H1 (cell line): ENCODE measurements around the gene POU6F2. TPM values are rescaled to one million over a fixed set of nuclear protein-coding genes. Genes with fewer than 3 reads are reported as not detected.

Experiments
- CTCF ChIA-PET: fragments of 300-600 bp; sonication (Branson Sonifier 250); formaldehyde crosslinking; loops from one replicate; lab custom pipeline; 2021; ENCODE audit not compliant: partially characterized antibody; lab: Charles Lee
- POLR2A ChIA-PET: fragments of 300-600 bp; sonication (Branson Sonifier 250); formaldehyde crosslinking; loops from one replicate; lab custom pipeline; 2021; ENCODE audit warnings: inconsistent platforms; ENCODE audit not compliant: partially characterized antibody; lab: Charles Lee
- DNase-seq, 2 experiments: peaks; one replicate each; pipeline versions ENCODE4 v3.0.0 to v3.0.0-alpha.2; 2010 to 2022; ENCODE audit warnings: low spot score in 2 of 2, low read depth in 1 of 2, mixed read lengths in 1 of 2
- FAIRE-seq: peaks from 2 replicates; lab custom pipeline; 2011; peaks lifted over from hg19 to GRCh38; lab: Jason Lieb, UNC
- H2AFZ ChIP-seq: 2 replicates; pipeline ENCODE4 v1.8.1; 2012; ENCODE audit warnings: low read length, inconsistent platforms
- H2AK5ac ChIP-seq: 2 replicates; pipeline ENCODE4 v1.6.1; 2013; ENCODE audit warnings: low read depth, low read length
- H2BK120ac ChIP-seq: replicated peaks from 2 replicates; pipeline ENCODE3; 2013; ENCODE audit warnings: low read depth, low read length, inconsistent platforms
- H2BK12ac ChIP-seq: 2 replicates; pipeline ENCODE4 v1.6.1; 2013; ENCODE audit warnings: low read depth, low read length
- H2BK15ac ChIP-seq: 2 replicates; pipeline ENCODE4 v1.6.1; 2013; ENCODE audit warnings: low read length
- H2BK20ac ChIP-seq: 2 replicates; pipeline ENCODE4 v1.6.1; 2013; ENCODE audit warnings: low read length
- H2BK5ac ChIP-seq: 2 replicates; pipeline ENCODE4 v1.6.1; 2013; ENCODE audit warnings: low read depth, low read length
- H3K14ac ChIP-seq: 2 replicates; pipeline ENCODE4 v1.6.1; 2013; ENCODE audit warnings: inconsistent platforms; ENCODE audit not compliant: insufficient read length
- H3K18ac ChIP-seq: 2 replicates; pipeline ENCODE4 v1.6.1; 2013; ENCODE audit warnings: low read length; ENCODE audit errors: extremely low read depth
- H3K23ac ChIP-seq: 2 replicates; pipeline ENCODE4 v1.6.1; 2013; ENCODE audit warnings: inconsistent platforms; ENCODE audit not compliant: insufficient read length
- H3K23me2 ChIP-seq: 2 replicates; pipeline ENCODE4 v1.6.1; 2013; ENCODE audit warnings: low read depth, low read length
- H3K27ac ChIP-seq: 2 replicates; pipeline ENCODE4 v1.6.1; 2011; ENCODE audit warnings: low read depth, low read length, inconsistent platforms
- H3K27me3 ChIP-seq, 4 experiments: replicated peaks in 1 of 4; 1 replicate in 1 of 4; 2 replicates in 3 of 4; pipeline versions ENCODE4 v1.6.1 to v1.8.1; 2011 to 2013; ENCODE audit warnings: low read length in 3 of 4, mild to moderate bottlenecking in 3 of 4, inconsistent platforms in 2 of 4, mixed read lengths in 2 of 4, moderate library complexity in 1 of 4; ENCODE audit not compliant: control insufficient read depth in 3 of 4, insufficient read depth in 3 of 4; ENCODE audit errors: extremely low read depth in 1 of 4
- H3K36me3 ChIP-seq, 4 experiments: 2 replicates each; pipeline versions ENCODE4 v1.6.1 to v1.8.1; 2011 to 2013; ENCODE audit warnings: mild to moderate bottlenecking in 4 of 4, low read length in 3 of 4, moderate library complexity in 2 of 4, control low read depth in 1 of 4, inconsistent platforms in 1 of 4; ENCODE audit not compliant: insufficient read depth in 4 of 4, control insufficient read depth in 2 of 4
- H3K4ac ChIP-seq: replicated peaks from 2 replicates; pipeline ENCODE3; 2013; ENCODE audit warnings: low read length, low read depth, mixed read lengths, inconsistent platforms; ENCODE audit not compliant: insufficient read length
- H3K4me1 ChIP-seq, 4 experiments: replicated peaks in 1 of 4; 1 replicate in 1 of 4; 2 replicates in 3 of 4; pipeline versions ENCODE4 v1.6.1 to v1.8.1; 2011 to 2013; ENCODE audit warnings: low read length in 3 of 4, inconsistent platforms in 2 of 4, mixed read lengths in 1 of 4; ENCODE audit not compliant: insufficient read depth in 4 of 4, control insufficient read depth in 3 of 4
- H3K4me2 ChIP-seq, 2 experiments: 2 replicates each; pipeline versions ENCODE4 v1.6.1 to v1.8.1; 2011 to 2013; ENCODE audit warnings: low read depth in 2 of 2, low read length in 2 of 2, control low read depth in 1 of 2, inconsistent platforms in 1 of 2, mild to moderate bottlenecking in 1 of 2; ENCODE audit not compliant: insufficient read depth in 1 of 2
- H3K4me3 ChIP-seq, 4 experiments: fragments of 200-600, 300-600 bp in 1 of 4; sonication (generic), shearing (Covaris generic), sonication (Bioruptor Twin) in 1 of 4; 2 replicates each; pipeline versions ENCODE4 v1.5.1 to v1.8.1; 2011 to 2016; ENCODE audit warnings: low read length in 4 of 4, low read depth in 3 of 4, control low read depth in 2 of 4, inconsistent platforms in 2 of 4, mild to moderate bottlenecking in 2 of 4, mixed read lengths in 1 of 4, moderate library complexity in 1 of 4; ENCODE audit not compliant: insufficient read depth in 2 of 4; ENCODE audit errors: extremely low read depth in 1 of 4
- H3K56ac ChIP-seq: replicated peaks from 2 replicates; pipeline ENCODE3; 2013; ENCODE audit warnings: low read depth, mild to moderate bottlenecking, mixed read lengths, low read length, inconsistent platforms; ENCODE audit not compliant: insufficient read length
- H3K79me1 ChIP-seq: 2 replicates; pipeline ENCODE4 v1.6.1; 2013; ENCODE audit warnings: low read depth, low read length, control low read depth
- H3K79me2 ChIP-seq, 2 experiments: 2 replicates each; pipeline versions ENCODE4 v1.6.1 to v1.8.1; 2012 to 2013; ENCODE audit warnings: low read length in 2 of 2, mild to moderate bottlenecking in 2 of 2, inconsistent platforms in 1 of 2; ENCODE audit not compliant: insufficient read depth in 2 of 2, control insufficient read depth in 1 of 2
- H3K9ac ChIP-seq, 4 experiments: replicated peaks in 1 of 4; 1 replicate in 1 of 4; 2 replicates in 3 of 4; pipeline versions ENCODE4 v1.6.1 to v1.8.1; 2011 to 2013; ENCODE audit warnings: low read depth in 3 of 4, low read length in 3 of 4, control low read depth in 2 of 4, mild to moderate bottlenecking in 2 of 4, moderate library complexity in 2 of 4, inconsistent platforms in 1 of 4; ENCODE audit errors: extremely low read depth in 1 of 4
- H3K9me3 ChIP-seq, 2 experiments: 2 replicates each; pipeline versions ENCODE4 v1.6.1 to v1.8.1; 2012 to 2013; ENCODE audit warnings: mild to moderate bottlenecking in 2 of 2, moderate library complexity in 2 of 2, control low read depth in 1 of 2, inconsistent platforms in 1 of 2, low read depth in 1 of 2, low read length in 1 of 2, mixed read lengths in 1 of 2; ENCODE audit not compliant: insufficient read depth in 2 of 2
- H4K20me1 ChIP-seq, 2 experiments: replicated peaks in 1 of 2; 2 replicates each; pipeline versions ENCODE3 to v1.8.1; 2011 to 2013; ENCODE audit warnings: inconsistent platforms in 2 of 2, low read length in 2 of 2, mild to moderate bottlenecking in 1 of 2; ENCODE audit not compliant: insufficient read depth in 2 of 2, control insufficient read depth in 1 of 2
- H4K5ac ChIP-seq: 2 replicates; pipeline ENCODE4 v1.6.1; 2013; ENCODE audit warnings: low read length, low read depth, mixed read lengths, inconsistent platforms; ENCODE audit not compliant: insufficient read length
- H4K8ac ChIP-seq: 2 replicates; pipeline ENCODE4 v1.8.0; 2013; ENCODE audit warnings: mild to moderate bottlenecking, moderate library complexity, low read length, inconsistent platforms; ENCODE audit not compliant: insufficient read depth; ENCODE audit errors: extremely low read depth
- H4K91ac ChIP-seq: replicated peaks from 2 replicates; pipeline ENCODE3; 2013; ENCODE audit warnings: low read length, mixed read lengths, inconsistent platforms; ENCODE audit not compliant: insufficient read length
- BACH1 ChIP-seq: IDR thresholded peaks from 2 replicates; pipeline ENCODE4 v1.6.1; 2012; ENCODE audit warnings: low read length, improper control_type of control experiment
- CEBPB ChIP-seq: IDR thresholded peaks from 2 replicates; pipeline ENCODE4 v1.6.1; 2012; ENCODE audit warnings: low read depth, low read length
- CHD2 ChIP-seq: IDR thresholded peaks from 2 replicates; pipeline ENCODE4 v1.6.1; 2012; ENCODE audit warnings: low read length, improper control_type of control experiment
- KDM4A ChIP-seq: IDR thresholded peaks from one replicate; pipeline ENCODE4 v1.7.1; 2012; ENCODE audit warnings: low read depth, mild to moderate bottlenecking, moderate library complexity, low read length, inconsistent platforms; ENCODE audit not compliant: severe bottlenecking
- MAFK ChIP-seq: IDR thresholded peaks from 2 replicates; pipeline ENCODE4 v1.6.1; 2012; ENCODE audit warnings: low read depth, mild to moderate bottlenecking, improper control_type of control experiment, low read length
- RAD21 ChIP-seq, 2 experiments: IDR thresholded peaks in 1 of 2; conservative IDR thresholded peaks in 1 of 2; 2 replicates each; pipeline ENCODE4 v1.6.1; 2011; ENCODE audit warnings: low read depth in 2 of 2, low read length in 2 of 2, improper control_type of control experiment in 1 of 2, inconsistent platforms in 1 of 2, mild to moderate bottlenecking in 1 of 2, moderate library complexity in 1 of 2
- TEAD4 ChIP-seq: IDR thresholded peaks from 2 replicates; pipeline ENCODE4 v1.6.1; 2012; ENCODE audit warnings: low read depth, low read length, inconsistent platforms, mixed read lengths
- YY1 ChIP-seq: IDR thresholded peaks from 2 replicates; pipeline ENCODE4 v1.6.1; 2011; ENCODE audit warnings: low read depth, mild to moderate bottlenecking, low read length
- WGBS, 2 experiments: shearing (Covaris generic) in 1 of 2; methylation state at CpG; one replicate each; pipeline versions ENCODE4 v1.1.6 to v1.1.7; 2013 to 2015; ENCODE audit warnings: low lambda C conversion rate in 2 of 2, mixed read lengths in 2 of 2, inconsistent platforms in 1 of 2, low coverage in 1 of 2, missing lambda C conversion rate in 1 of 2; ENCODE audit not compliant: insufficient replicate concordance in 2 of 2, insufficient coverage in 1 of 2, insufficient read length in 1 of 2; ENCODE audit errors: extremely low coverage in 1 of 2, missing lambda C conversion rate in 1 of 2; 5-methylcytosine and 5-hydroxymethylcytosine counted together
- polyA plus RNA-seq, 7 experiments: library from polyadenylated mRNA; depleted of rRNA in 3 of 7; stranded (reverse) in 5 of 7; unstranded in 2 of 7; fragments of >200 nt in 5 of 7; fragments of 200-250 nt in 2 of 7; gene quantifications; 1 replicate in 5 of 7; 2 replicates in 1 of 7; 4 replicates in 1 of 7; pipeline versions ENCODE4 v1.2.1 to v1.2.3, GENCODE V29; 2011 to 2013; ENCODE audit warnings: missing spikeins in 2 of 7, mixed read lengths in 2 of 7
- total RNA-seq: library from RNA; stranded (reverse); fragmentation: NEBNext Ultra II Directional; extraction: Animal tissue kit (Norgen Biotek cat#: 25700); gene quantifications from 2 replicates; pipeline ENCODE4 v1.2.1, GENCODE V29; 2021
- TF ChIP-seq, protein P1 (sequence below), 3 experiments: IDR thresholded peaks; 1 replicate in 2 of 3; 2 replicates in 1 of 3; pipeline versions ENCODE4 v1.5.1 to v1.6.1; 2011; ENCODE audit warnings: low read length in 3 of 3, mild to moderate bottlenecking in 3 of 3, inconsistent platforms in 2 of 3, low read depth in 1 of 3, moderate library complexity in 1 of 3; ENCODE audit not compliant: insufficient read depth in 1 of 3; ENCODE audit errors: control extremely low read depth in 1 of 3

The POU6F2 gene
- total and polyA plus RNA-seq, 2 of the 8 experiments (the other 6 are each of a cell fraction or from before 2014, with no cell fraction given): 1.1 to 2.0 TPM

DNA sequence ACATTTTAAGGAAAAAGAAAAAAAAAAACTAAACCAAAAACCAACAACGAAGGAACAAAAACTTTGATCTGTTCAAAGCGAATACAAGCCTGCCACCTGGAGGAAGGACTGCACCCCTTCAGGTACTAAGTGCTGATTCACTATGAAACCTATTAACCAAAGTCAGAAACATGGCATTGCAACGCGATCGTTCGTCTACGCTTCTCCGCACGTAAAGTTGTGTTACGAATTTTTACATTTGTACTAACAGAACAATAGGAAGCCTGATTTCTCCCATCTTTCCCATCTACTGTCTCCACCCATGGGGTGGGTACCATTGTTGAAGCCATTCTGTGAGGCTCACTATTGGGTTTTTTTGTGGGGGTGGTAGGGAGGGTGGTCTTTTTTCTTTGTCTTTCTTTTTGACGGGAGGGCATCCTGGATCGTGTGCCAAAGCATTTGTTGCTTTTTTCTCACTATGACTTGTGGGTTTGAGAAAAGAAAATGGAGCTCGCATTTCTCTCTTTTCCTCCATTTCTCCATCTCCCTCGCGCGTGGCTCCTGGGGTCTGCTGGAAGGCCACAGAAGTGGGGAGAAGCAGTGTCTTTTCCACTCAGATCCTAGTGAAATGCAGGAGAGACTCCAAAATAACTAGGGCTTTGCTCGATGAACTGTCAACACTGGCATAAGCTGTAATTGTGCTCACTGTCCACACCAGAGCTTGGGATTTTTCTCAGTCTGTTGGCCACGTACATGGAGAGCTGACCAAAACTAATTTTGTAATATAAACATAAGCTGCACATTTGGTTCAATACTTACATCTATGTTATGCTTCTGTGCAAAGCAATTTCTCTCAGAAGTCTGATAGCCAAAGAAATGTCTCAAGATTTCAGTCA, 487.6 kb downstream of the POU6F2 start:
- H3K56ac ChIP-seq: no peak overlapping the region
- H3K9ac ChIP-seq: no peak overlapping the region
- peak overlapping the region in 1 of 4 experiments; percentile 17; a peak in 1 of 8 replicates for H3K4me3 ChIP-seq
- no peak overlapping the region for H3K14ac ChIP-seq
- H3K23me2 ChIP-seq: no peaks in the 10 kb centered on the region
- no peak overlapping the region for H3K27ac ChIP-seq
- H2BK20ac ChIP-seq: no peak overlapping the region
- FAIRE-seq (peak; percentile 98), DNase-seq (peak; percentile 33 to 54)
- peaks cover 0 to 4% (median 2%) of the 10 kb centered on the region in 4 experiments; a peak in 6 of 7 replicates for H3K4me1 ChIP-seq
- H3K23ac ChIP-seq: no peak overlapping the region
- H3K18ac ChIP-seq: no peak overlapping the region; the same call in 1 of the 2 replicates
- H2BK5ac ChIP-seq: no peak overlapping the region
- ChIA-PET CTCF (interaction anchor here (0.7 to 1.7 kb wide), 14 partner anchors 10 to 671 kb away, joined by 3 to 9 read pairs (median 4); no protein-coding TSS in a partner anchor), POLR2A (no interaction called here)
- no peak overlapping the region for H4K5ac ChIP-seq
- H4K20me1 ChIP-seq: no peaks in the 10 kb centered on the region
- WGBS, 2 experiments: 55% methylated on average over 18 of the region's 18 CpGs; no CpG with 5 or more reads in 1 of the 2 experiments
- no peak for TF ChIP-seq CHD2
- TF ChIP-seq TEAD4: peak; percentile 95
- TF ChIP-seq RAD21 (IDR thresholded peaks at IDR 0.05 in 1 of 2, conservative IDR thresholded peaks at IDR 0.05 in 1 of 2; ENCODE audit: low read depth in 2 of 2, low read length in 2 of 2): peak; percentile 89 to 92
- no peak for TF ChIP-seq CEBPB
- TF ChIP-seq, protein P1, sequence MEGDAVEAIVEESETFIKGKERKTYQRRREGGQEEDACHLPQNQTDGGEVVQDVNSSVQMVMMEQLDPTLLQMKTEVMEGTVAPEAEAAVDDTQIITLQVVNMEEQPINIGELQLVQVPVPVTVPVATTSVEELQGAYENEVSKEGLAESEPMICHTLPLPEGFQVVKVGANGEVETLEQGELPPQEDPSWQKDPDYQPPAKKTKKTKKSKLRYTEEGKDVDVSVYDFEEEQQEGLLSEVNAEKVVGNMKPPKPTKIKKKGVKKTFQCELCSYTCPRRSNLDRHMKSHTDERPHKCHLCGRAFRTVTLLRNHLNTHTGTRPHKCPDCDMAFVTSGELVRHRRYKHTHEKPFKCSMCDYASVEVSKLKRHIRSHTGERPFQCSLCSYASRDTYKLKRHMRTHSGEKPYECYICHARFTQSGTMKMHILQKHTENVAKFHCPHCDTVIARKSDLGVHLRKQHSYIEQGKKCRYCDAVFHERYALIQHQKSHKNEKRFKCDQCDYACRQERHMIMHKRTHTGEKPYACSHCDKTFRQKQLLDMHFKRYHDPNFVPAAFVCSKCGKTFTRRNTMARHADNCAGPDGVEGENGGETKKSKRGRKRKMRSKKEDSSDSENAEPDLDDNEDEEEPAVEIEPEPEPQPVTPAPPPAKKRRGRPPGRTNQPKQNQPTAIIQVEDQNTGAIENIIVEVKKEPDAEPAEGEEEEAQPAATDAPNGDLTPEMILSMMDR (IDR thresholded peaks at IDR 0.05; ENCODE audit: control extremely low read depth in 1 of 3, insufficient read depth in 1 of 3, low read depth in 1 of 3, low read length in 3 of 3): peak; percentile 5 to 90 (median 68)
- peak; percentile 93 for TF ChIP-seq MAFK
- peak; percentile 97 for TF ChIP-seq BACH1
- TF ChIP-seq KDM4A: no peak
- 0 out of 2 replicates have a peak, but pooled peaks have one; percentile 39 for TF ChIP-seq YY1
- no peak overlapping the region for H2BK15ac ChIP-seq
- H2BK12ac ChIP-seq: peak overlapping the region; percentile 0; the same call in 1 of the 2 replicates
- no peak overlapping the region for H4K8ac ChIP-seq
- H4K91ac ChIP-seq: no peak overlapping the region
- H2BK120ac ChIP-seq: no peak overlapping the region
- H2AFZ ChIP-seq: peak overlapping the region; percentile 91
- no peak overlapping the region for H2AK5ac ChIP-seq
- H3K4me2 ChIP-seq: peak overlapping the region in 1 of 2 experiments; percentile 49; a peak in 2 of 4 replicates
- H3K27me3 ChIP-seq: no peaks in the 10 kb centered on the region
- no peak overlapping the region for H3K4ac ChIP-seq
- no peaks in the 10 kb centered on the region for H3K9me3 ChIP-seq
- no peaks in the 10 kb centered on the region for H3K79me2 ChIP-seq
- no peaks in the 10 kb centered on the region for H3K36me3 ChIP-seq
- no peaks in the 10 kb centered on the region for H3K79me1 ChIP-seq
